Esophagus muscularis mucosa (tissue), 4 donors: ENCODE data around the gene PPP1R3F. TPM values are rescaled to one million over a fixed set of nuclear protein-coding genes. Genes with fewer than 3 reads are reported as not detected.

ENCODE experiments used
- DNase-seq: peaks from one replicate; pipeline ENCODE4 v3.0.0-alpha.2; 2017; ENCODE audit errors: extremely low spot score
- H3K27ac ChIP-seq, 4 donors: fragments of 200-600 bp; sonication (generic); replicated peaks in 1 of 4; 1 replicate in 3 of 4; 2 replicates in 1 of 4; pipeline ENCODE4 v1.5.1; 2016 to 2019; ENCODE audit warnings: mild to moderate bottlenecking in 1 of 4
- H3K27me3 ChIP-seq, 4 donors: fragments of 200-600 bp; sonication (generic); one replicate each; pipeline versions ENCODE4 v1.5.1 to v1.6.0; 2016 to 2019
- H3K36me3 ChIP-seq, 4 donors: fragments of 200-600 bp; sonication (generic); one replicate each; pipeline ENCODE4 v1.5.1; 2016 to 2019
- H3K4me1 ChIP-seq, 4 donors: fragments of 200-600 bp; sonication (generic); one replicate each; pipeline ENCODE4 v1.5.1; 2016 to 2019
- H3K4me3 ChIP-seq, 4 donors: fragments of 200-600 bp; sonication (generic); 1 replicate in 2 of 4; 2 replicates in 2 of 4; pipeline ENCODE4 v1.5.1; 2016 to 2019; ENCODE audit warnings: mild to moderate bottlenecking in 4 of 4, moderate library complexity in 1 of 4
- H3K9me3 ChIP-seq, 4 donors: fragments of 200-600 bp; sonication (generic); 1 replicate in 3 of 4; 2 replicates in 1 of 4; pipeline ENCODE4 v1.5.1; 2016 to 2019
- EP300 ChIP-seq: sonication (generic); formaldehyde crosslinking; IDR thresholded peaks from one replicate; pipeline ENCODE4 v1.6.1; 2017; ENCODE audit warnings: antibody characterized with exemption
- POLR2A ChIP-seq: fragments of 450-650 bp; IDR thresholded peaks from one replicate; pipeline ENCODE4 v1.6.1; 2017; ENCODE audit warnings: antibody characterized with exemption, moderate library complexity, mild to moderate bottlenecking, low read depth
- POLR2AphosphoS5 ChIP-seq, 2 donors: sonication (generic); formaldehyde crosslinking; IDR thresholded peaks; one replicate each; pipeline ENCODE4 v1.6.1; 2017; ENCODE audit warnings: antibody characterized with exemption in 2 of 2
- WGBS: methylation state at CpG from one replicate; pipeline ENCODE4 v1.1.5; 2018; 5-methylcytosine and 5-hydroxymethylcytosine counted together
- intact Hi-C: fragments of 100-400 bp; cut with DNase I; formaldehyde crosslinking; loops from one replicate; pipeline ENCODE4 v1.15.1; 2023
- total RNA-seq, 4 donors: library from RNA; depleted of rRNA; stranded (reverse); fragments of >200 nt; gene quantifications; one replicate each; pipeline versions ENCODE4 v1.1.0 to v1.2.1, GENCODE V29; 2016
- TF ChIP-seq, protein P1 (sequence below), 3 experiments: fragments of 200-600 bp in 2 of 3; fragments of 450-650 bp in 1 of 3; sonication (generic) in 2 of 3; IDR thresholded peaks; one replicate each; pipeline ENCODE4 v1.5.1; 2017 to 2019; ENCODE audit warnings: antibody characterized with exemption in 3 of 3, mild to moderate bottlenecking in 2 of 3, moderate library complexity in 1 of 3

The PPP1R3F gene
- total RNA-seq, 4 donors from 2014 or later = 13.8 to 27.0 (median 16.4) TPM

DNA sequence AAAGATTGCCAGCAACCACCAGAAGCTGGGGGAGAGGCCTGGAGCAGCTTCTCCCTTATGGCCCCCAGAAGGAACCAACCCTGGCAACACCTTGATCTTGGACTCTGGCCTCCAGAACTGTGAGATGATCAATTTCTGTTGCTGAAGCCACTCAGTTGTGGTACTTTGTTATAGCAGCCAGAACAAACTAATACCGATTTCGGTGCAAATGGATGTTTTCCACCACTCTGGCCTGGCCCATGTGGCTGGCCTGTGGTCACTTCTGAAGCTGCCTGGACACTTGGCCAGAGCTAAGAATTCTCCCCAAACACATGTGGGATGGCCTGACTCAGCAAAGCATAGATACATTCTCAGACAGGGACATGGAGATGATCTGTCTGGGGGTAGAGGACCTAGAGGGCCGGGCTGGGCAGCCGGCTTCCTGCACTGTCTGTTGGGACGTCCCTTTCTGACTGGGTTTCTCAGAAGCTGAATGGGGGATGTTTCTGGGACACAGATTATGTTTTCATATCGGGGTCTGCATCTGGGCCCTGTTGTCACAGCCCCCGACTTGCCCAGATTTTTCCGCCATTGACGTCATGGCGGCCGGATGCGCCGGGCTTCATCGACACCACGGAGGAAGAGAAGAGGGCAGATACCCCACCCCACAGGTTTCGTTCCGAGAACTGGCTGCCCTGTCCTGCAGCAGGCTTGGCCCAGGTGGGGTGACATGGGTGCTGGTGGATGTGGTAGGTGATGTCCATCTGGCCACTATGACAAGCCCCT is 9.2 kb upstream of the PPP1R3F start:
- no peak for TF ChIP-seq POLR2AphosphoS5 (IDR thresholded peaks at IDR 0.05)
- no peak for TF ChIP-seq EP300
- TF ChIP-seq, protein P1, sequence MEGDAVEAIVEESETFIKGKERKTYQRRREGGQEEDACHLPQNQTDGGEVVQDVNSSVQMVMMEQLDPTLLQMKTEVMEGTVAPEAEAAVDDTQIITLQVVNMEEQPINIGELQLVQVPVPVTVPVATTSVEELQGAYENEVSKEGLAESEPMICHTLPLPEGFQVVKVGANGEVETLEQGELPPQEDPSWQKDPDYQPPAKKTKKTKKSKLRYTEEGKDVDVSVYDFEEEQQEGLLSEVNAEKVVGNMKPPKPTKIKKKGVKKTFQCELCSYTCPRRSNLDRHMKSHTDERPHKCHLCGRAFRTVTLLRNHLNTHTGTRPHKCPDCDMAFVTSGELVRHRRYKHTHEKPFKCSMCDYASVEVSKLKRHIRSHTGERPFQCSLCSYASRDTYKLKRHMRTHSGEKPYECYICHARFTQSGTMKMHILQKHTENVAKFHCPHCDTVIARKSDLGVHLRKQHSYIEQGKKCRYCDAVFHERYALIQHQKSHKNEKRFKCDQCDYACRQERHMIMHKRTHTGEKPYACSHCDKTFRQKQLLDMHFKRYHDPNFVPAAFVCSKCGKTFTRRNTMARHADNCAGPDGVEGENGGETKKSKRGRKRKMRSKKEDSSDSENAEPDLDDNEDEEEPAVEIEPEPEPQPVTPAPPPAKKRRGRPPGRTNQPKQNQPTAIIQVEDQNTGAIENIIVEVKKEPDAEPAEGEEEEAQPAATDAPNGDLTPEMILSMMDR (IDR thresholded peaks at IDR 0.05) = no peak
- no peak for TF ChIP-seq POLR2A
- Histone ChIP-seq H3K9me3 (no peaks in the 10 kb centered on the region), H3K27ac (no peak overlapping the region), H3K4me3 (no peak overlapping the region), H3K36me3 (no peaks in the 10 kb centered on the region), H3K4me1 (no peaks in the 10 kb centered on the region), H3K27me3 (no peaks in the 10 kb centered on the region)
- intact Hi-C loops = loop anchor here (5.0 kb wide), 1 partner anchor 68 kb away; no protein-coding TSS in a partner anchor
- WGBS = 85% methylated on average over 9 of the region's 17 CpGs
- no peak for DNase-seq

DNA sequence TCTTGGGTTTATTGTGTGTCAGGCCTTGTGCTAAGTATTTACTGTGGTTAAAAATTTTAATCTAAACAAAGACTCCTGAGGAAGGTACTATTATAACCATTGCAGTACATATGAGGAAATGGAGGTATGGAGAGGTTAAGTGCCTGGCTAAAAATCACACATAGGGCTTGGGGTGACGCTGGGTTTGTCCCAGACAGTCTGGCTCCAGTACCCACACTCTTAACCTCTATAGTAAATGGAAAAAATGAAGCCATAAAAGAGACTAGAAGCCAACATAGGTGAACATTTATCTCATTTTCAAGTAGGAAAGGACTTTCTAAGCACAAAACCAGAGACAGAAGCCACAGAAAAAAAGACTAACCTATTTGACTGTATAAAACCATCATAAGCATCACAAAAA is 7.0 kb upstream of the PPP1R3F start:
- intact Hi-C loops = loop anchor here (5.0 kb wide), 1 partner anchor 70 kb away; no protein-coding TSS in a partner anchor

DNA sequence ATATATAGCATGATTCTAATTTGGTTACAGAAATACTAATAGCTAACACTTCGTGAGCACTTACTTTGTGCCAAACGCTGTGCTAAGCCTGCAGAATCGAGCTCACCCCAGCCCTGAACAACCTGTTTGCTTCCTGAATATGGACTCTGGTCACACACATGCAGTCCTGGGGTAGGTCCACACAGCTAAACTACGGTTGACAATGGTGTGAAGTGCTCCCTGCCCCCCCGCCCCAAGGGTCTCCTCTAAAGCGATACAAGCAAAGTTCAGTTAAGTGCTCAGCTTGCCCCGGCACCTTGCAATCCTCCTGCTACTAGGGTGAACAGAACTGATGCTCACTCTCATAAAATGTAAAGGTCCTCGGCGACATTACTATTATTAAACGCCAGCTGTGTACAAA is 6.0 kb upstream of the PPP1R3F start:
- H3K27me3 ChIP-seq = no peaks in the 10 kb centered on the region
- intact Hi-C loops = loop anchor here (5.0 kb wide), 1 partner anchor 71 kb away; no protein-coding TSS in a partner anchor
- TF ChIP-seq EP300 (no peak), POLR2A (no peak), POLR2AphosphoS5 (IDR thresholded peaks at IDR 0.05) (no peak)
- TF ChIP-seq, protein P1 (IDR thresholded peaks at IDR 0.05) = no peak
- H3K4me1 ChIP-seq = peaks cover 0 to 5% (median 3%) of the 10 kb centered on the region in 4 donors
- H3K36me3 ChIP-seq = no peaks in the 10 kb centered on the region
- no peak overlapping the region for H3K27ac ChIP-seq
- 76% methylated on average over 10 of the region's 10 CpGs for WGBS
- DNase-seq = no peak
- no peak overlapping the region for H3K4me3 ChIP-seq
- no peaks in the 10 kb centered on the region for H3K9me3 ChIP-seq

More for the DNA sequence above, 7.0 kb upstream of the PPP1R3F start:
- H3K4me1 ChIP-seq = no peaks in the 10 kb centered on the region
- no peaks in the 10 kb centered on the region for H3K27me3 ChIP-seq
- DNase-seq = no peak
- no peaks in the 10 kb centered on the region for H3K9me3 ChIP-seq
- no peaks in the 10 kb centered on the region for H3K36me3 ChIP-seq
- H3K4me3 ChIP-seq = no peak overlapping the region
- 50% methylated on average over 1 of the region's 1 CpG for WGBS
- TF ChIP-seq EP300 (no peak), POLR2AphosphoS5 (IDR thresholded peaks at IDR 0.05) (no peak), POLR2A (no peak)
- TF ChIP-seq, protein P1 (IDR thresholded peaks at IDR 0.05) = no peak
- H3K27ac ChIP-seq = no peak overlapping the region

DNA sequence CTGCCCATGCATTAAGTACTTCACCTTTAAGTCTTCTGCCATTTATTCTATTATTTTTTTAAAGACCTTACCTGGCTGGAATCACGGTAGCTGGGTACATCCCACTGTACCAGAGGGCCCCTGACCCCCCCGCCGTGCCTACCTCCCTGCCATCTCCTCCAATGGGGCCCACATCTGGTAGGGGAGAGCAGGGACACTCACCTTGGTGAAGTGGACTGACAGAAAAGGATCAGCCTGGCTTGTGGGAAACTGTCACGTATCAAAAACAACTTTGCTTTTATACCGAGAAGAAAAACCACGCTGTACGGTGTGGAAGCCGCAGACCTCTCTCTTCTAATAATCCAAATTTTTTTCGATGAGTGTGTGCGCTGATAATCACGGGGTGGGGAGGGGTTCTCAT is 5.1 kb upstream of the PPP1R3F start, which contains the start of gene FOXP3:
Gene FOXP3 (minus strand): TSS at position 251 of the 400 bp plus-strand sequence. CDS start 6,205 bp downstream, outside the sequence.
- 82% methylated on average over 11 of the region's 11 CpGs for WGBS
- Histone ChIP-seq H3K36me3 (no peaks in the 10 kb centered on the region), H3K4me3 (no peak within 1 kb of the TSS), H3K27ac (no peak within 1 kb of the TSS), H3K4me1 (peaks cover 0 to 6% (median 4%) of the 10 kb centered on the region in 4 donors), H3K9me3 (no peaks in the 10 kb centered on the region), H3K27me3 (no peaks in the 10 kb centered on the region)
- TF ChIP-seq EP300 (no peak), POLR2AphosphoS5 (IDR thresholded peaks at IDR 0.05) (no peak), POLR2A (no peak)
- TF ChIP-seq, protein P1 (IDR thresholded peaks at IDR 0.05) = no peak
- no peak for DNase-seq
- intact Hi-C loops = loop anchor here (5.0 kb wide), 1 partner anchor 72 kb away; no protein-coding TSS in a partner anchor
